CD4-positive, alpha-beta T cell treated with Interleukin-2 at 100 ng/mL for 4 hours (primary cell): ENCODE measurements around the gene COQ5.
"Not testable (repeated sequence)": the region's sequence is repeated elsewhere in the genome, so short reads cannot be mapped to it uniquely, and the experiment has no call there.

Experiments
- DNase-seq: peaks from one replicate; pipeline ENCODE4 v3.0.0-alpha.2; 2020; ENCODE audit warnings: low spot score

COQ5 gene

DNA sequence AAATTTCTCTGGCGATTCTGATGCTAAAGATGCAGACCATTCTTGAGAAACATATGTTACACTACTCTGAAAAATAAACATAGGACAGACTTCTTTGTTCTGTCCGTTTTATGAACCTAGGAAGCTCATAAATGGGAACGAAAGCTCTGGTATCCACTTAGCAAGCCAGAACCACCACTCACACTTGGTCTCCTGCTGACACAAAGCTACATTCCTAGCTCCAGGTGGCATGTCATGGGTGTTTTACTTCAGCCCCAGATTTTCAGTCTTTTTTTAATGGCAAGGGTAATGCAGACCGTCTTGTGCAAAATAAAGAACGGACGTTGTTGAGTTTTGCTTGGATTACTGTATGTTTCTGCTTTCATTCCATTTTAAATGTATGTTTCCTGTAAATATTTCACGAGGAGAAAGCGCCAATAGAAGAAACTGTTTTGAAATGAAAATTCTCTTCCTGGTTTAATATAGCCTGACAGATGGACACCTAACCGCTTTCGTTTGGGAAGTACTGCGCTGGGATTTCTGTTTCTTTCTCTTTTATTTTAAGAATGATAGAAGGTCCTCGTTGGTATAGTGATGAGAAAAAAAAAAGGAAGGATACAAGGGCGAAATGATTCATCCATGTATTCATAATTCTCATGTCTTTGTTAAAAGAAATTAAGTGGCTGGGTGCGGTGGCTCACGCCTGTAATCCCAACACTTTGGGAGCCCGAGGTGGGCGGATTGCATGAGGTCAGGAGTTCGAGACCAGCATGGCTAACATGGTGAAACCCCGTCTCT, 871 bp upstream of the COQ5 start:
- DNase-seq: no peak

DNA sequence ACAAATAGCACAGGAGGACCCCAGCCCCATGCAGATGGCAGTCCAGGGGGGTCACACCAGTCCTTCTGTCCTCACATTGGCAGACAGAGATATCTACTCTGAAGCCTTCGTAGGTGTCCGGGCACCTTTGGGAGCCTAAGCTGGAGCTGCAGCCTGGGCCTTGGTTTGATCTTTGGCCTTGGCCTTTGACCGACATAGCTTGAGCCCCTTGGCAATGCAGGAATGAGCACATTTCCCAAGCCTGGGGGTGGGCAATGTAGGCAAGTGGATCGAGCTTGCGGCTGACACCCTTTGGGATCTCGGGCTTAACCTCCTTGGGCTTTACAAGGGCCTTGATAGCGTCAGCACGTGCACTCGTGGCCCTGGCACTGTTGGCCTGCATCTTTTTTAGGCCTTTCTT, 6.4 kb downstream of the COQ5 start:
- no peak for DNase-seq

DNA sequence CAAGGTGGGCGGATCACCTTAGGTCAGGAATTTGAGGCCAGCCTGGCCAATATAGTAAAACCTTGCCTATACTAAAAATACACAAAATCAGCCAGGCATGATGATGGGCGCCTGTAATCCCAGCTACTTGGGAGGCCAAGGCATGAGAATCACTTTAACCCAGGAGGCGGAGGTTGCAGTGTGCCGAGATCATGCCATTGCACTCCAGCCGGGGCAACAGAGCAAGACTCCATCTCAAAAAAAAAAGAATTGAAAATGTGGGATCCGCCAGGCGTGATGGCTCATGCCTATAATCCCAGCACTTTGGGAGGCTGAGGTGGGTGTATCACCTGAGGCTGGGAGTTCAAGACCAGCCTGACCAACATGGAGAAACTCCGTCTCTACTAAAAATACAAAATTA, 9.6 kb downstream of the COQ5 start:
- DNase-seq: not testable (repeated sequence)

DNA sequence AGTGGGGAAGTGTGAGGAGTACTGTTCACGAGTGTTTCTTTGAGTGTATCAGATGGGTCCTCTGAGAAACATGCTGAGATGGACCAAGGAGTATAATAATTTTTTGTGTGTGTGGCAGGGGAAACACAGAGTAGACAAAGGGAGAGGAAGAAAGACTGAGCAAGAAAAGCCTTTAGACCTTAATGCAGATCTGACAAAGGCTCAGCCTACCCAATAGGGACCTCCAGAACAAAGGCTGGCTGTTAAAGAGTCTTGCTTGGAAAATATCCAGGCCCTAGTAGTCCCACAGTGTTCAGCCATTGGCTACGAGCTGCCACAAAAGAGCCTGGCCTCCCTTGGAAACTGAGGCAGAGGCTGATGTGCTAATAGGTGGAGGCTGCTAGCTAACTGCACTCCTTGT, 13.5 kb downstream of the COQ5 start:
- no peak for DNase-seq

DNA sequence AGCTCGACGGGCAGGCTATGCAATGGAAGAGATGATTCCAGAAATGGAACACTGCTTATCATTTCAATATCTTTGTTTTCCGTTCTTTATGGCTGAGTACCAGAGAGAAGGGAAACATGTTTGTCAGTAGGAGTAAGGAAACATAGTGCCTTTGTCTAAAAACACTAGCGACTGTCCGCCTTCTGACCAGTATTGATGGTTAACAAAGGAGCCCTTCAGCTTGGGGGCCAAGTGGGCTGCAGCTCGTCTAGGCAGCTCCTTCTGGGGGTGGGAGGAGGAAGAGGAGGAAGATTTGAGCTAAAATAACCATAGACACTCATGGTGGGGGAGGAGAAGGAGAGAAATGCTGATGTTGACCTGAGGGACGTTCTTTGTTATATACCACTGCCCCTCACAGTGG, 15.0 kb downstream of the COQ5 start:
- DNase-seq: no peak

DNA sequence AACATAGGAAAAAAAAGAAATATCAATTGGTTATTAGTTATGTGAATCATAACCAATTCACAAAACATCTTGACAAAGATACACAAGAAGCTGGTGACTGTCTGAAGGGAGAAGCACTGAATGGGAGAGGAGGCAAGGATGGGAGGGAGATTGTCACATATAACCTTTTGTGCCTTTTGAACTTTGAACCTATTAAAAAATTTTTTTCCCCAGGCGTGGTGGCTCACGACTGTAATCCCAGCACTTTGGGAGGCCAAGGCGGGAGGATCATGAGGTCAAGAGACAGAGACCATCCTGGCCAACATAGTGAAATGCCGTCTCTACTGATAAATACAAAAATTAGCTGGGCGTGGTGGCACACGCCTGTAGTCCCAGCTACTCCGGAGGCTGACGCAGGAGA, 20.4 kb downstream of the COQ5 start:
- DNase-seq: no peak

DNA sequence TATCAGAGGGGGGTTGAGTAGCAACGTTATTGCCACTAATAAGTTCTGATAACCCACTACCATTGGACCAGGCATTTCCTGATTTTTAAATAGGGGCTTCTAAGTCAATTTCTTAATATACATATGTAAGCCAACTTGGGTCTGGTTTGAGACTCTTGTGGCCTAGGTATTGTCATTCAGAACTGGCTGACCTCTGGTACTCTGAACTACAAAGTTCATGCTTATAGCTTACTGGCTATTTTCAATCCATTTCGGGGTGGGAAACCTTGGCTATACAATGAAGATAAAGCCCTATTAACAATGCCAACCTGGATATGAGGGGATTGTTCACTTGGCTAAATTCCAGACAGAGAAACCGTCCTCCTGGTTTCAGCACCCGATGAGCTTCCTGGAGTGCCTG, 24.4 kb downstream of the COQ5 start:
- DNase-seq: no peak

DNA sequence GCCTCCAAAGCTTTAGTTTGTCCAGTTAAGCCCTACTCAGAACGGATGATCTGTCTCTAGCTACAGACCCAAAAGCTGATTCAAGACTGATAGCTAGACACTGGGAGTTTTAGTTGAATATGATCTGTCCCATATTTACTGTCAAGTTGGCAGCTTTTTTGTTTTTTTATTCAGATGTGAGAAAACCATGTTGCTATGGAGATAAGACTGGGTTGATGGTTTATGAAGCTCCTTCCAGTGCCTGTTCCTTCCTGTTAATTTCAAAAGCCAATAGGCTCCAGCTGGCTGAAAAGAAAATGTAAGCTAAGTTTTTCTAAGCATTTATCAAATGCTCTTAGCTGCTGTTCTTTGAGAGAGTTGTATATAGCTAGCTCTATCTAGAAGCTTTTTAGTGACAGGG, 28.4 kb downstream of the COQ5 start:
- DNase-seq: no peak

DNA sequence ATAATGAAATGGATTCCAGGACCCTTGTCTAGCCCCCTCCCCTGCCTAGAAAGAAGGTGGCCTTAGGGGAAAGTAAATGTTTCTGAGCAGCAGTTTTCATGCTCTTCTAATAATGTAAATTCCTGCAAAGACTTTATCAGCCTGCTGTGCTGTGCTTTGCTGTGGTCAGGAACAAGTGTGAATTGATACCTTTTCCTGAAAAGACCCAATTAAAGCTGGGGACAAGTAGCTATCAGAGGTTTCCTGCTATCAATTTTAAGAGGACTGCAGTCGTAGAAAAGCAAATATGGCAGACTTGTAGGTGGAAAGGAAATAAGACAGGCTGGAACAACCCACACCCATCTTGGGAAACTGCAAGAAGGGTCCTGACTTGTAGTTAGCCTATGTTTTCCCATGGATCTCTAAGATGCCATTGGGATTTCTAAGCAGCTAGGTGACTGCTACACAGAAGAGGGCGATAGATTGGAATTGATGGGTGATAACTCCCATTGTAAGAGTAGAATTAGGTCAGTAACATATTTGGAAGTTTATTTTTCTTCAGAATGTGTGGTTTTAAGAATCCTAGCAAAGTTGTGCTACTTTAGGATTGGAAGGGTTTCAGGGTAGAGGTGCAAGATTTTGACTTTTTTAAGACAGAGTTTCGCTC, 30.0 kb downstream of the COQ5 start:
- DNase-seq: no peak

DNA sequence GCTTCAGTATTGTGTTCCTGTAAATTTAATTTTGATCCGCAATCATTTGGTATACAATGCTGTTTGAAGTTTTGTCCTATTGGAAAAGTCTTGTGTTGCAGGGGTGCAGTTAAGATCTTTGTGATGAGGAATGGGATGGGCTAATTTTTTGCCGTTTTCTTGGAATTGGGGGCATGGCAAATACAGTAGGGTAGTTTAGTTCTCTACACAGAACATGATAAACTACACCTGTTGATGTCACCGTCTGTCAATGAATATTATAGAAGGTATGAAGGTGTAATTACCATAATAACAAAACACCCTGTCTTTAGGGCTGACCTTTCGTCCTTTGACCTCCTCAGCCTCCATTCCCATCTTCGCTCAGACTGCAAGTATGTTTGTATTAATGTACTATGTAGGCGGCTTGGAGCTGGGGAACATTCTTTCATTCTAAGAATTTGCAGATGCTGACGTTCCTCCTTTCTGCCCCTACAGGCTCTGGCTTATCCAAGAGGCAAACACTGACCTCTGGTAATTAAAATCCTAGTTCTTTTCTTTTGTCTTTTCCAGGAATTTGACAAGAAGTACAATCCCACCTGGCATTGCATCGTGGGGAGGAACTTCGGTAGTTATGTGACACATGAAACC, 31.3 kb downstream of the COQ5 start:
- no peak for DNase-seq

DNA sequence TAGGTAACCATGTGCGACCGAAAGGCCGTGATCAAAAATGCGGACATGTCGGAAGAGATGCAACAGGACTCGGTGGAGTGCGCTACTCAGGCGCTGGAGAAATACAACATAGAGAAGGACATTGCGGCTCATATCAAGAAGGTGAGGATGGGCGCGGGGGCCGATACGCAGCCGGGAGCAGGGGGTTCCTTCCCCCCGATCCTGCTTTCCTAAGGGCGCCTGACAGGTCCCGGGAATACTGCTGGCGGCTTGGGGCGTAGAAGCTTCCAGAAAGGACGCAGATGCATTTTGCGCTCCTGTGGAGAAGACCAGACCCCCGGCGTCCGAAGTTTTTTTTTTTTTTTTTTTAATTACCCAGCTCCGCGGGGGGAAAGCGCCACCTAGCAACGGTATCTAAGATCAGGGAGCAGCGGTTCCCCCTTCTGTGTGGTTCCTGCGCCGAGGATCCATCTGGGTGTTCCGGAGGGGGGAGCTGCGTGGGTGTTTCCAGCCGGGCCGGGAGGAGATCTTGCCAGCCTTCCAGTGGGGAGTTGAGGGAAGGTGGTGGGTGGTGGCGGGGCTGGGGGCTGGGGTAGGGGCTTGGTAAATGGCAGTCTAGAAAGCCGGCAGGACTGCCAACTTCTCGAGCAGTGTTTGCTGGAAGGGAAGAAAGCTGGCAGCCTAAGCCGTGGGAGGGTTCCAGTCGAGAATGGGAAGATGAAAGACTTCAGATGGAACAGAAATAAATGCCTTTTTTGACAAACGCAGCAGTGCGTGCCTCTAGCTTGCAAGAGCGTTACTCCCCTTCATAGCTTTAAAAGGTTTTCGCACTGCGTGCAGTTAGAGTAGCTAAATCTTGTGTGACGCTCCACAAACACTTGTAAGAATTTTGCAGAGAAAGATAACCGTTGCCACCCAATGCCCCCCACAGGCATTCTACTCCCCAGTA, 32.3 kb downstream of the COQ5 start:
- peak; percentile 62 for DNase-seq

DNA sequence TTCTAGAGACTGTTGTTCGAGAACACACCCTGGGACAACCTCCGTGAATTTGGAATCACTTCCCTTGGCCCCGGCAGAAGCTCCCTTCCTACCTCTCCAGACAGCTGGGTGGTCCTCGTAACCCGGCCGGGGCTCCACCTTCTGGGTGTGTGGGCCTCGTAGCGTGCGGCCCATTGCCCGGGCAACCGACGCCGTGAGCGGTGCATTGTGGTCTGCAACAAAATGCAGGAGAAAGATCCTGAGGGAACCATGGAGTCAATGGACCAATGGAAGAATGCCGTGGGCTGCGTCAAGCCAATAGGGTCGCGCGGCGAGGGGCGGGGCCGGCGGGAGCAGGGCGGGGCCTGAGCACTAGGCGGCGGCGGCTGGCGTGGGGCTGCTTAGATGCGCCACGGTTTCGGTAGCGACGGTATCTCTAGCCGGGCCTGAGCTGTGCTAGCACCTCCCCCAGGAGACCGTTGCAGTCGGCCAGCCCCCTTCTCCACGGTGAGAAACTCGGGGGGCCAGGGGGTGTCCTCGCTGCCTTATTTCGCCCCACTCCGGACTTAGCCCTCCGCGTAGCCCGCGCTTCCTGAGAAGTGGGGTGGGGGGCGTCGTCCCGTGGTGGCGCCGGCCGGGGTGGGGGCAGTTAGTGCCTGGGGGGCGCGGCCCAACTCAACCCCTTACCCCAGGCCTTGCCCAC, 33.1 kb downstream of the COQ5 start, which contains the start of gene DYNLL1:
TSS of gene DYNLL1 (plus strand) at position 383 of the 682 bp plus-strand sequence. CDS start 309 bp downstream, outside the sequence.
- peak; percentile 98 for DNase-seq

DNA sequence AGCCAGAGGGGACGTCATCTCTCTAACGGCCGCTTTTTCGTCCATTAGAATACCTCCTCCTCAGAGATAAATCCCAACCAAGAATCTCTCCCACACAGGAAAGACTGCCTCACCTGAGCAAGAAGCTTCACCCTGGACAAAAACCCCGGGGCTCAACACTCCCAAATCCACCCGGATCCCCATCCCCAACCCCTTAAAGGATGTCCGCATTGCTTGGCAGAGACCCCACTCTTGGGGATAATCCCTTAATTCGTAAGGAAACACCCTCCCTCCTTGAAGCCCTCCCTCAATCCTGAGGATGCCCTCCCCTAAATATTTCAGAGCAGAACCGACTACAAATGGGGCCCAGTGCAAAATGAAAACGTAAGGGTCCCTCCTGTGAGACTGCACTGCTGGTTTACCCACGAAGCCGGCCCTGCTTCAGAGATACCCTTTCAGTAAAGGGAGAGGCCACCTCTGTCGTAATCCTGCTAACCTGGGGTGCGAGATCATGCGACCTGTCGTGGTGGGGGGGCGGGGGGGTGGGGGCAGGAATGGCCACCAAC, 33.7 kb downstream of the COQ5 start:
- no peak for DNase-seq

DNA sequence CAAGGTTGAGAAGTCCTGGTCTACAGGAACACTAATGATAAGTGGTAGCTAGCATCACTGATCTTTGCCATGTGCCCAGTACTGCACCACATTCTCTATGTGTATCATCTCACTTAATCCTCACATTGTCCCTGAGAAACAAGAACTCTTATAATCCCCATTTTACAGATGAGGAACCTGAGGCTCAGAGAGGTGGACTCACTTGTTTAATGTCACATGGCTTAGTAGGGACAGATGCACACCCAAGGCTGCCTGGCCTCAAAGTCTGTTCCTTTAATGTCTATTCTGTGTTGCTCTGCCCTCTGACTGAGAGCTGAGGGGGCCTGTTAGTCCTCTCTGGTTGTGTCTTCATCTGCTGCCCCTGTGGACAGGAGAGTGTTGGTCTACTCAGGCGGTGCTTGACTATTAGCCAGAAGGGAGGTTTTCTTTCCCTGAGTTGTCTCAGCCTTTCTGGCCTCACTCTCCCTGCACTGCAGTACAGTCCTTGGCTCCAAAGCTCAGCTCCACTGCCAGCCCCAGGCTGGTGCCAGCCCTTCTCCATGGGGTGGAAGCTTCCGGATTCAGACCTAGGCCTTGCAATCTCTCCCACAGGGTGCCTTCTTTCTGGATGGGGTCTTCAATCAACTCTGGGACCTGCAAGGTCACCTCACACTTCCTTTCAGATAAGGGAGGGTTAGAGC, 38.0 kb downstream of the COQ5 start:
- DNase-seq: no peak

DNA sequence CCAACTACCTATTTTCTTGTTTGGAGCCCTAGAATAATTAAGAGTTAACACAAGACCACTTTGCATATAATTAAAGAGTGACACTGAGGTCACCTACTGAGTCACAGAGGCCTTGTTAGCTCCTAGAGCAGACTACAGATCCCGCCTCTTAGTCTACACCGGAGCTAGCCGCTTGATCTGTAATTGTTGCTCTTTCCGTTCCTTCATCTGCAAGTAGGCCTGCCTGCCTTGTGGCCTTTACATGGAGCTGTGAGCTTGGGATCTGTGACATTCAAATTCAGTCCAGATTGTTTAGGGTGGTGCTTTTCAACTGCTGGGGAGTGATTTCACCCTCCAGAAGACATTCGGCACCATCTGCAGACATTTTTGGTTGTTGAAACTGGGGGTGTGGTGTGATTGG, 38.6 kb downstream of the COQ5 start:
- no peak for DNase-seq

DNA sequence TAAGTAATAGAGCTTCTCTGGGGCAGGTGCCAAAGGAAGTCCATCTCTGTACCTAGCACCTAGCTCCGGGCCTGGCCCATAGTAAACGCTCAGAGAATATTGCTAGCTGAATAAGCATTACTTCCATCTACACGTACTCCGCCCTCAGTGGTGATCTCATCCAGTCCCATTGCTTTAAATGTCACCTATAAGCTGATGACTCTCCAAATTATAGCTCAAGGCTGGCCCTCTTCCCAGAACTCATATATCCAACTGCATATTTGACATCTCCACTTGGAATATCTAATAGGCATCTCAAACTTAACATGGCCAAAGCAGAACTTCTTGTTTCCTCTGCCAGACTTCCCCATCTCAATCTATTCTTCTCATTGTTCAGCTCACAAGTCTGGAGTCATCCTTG, 39.9 kb downstream of the COQ5 start:
- DNase-seq: no peak

DNA sequence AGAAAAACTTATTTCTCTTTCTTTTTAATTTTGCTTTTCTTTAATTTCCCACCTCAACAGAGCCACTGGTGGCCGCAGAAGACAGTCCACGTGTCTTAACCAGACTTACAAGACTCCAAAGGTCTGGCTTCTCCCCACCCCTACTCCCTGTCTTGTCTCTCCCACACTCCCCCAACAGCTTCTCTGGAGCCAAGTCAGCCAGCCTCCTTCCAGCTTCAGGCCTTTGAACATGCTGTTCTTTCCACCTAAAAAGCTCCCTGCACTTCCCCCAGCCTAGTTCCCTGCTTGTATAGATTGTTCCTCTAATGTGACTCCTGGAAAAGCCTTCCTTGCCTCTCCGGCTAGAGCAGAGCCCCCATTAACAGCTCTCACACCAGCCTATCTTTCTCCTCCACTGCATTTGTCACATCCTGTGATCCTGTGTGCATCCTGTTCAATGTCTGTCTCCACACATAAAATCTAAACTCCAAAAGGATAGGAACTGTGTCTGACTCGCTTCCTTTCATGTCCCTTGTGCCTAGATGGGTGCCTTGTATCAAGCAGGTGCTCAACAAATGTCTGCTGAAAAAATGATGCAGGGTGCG, 40.8 kb downstream of the COQ5 start:
- DNase-seq: no peak

DNA sequence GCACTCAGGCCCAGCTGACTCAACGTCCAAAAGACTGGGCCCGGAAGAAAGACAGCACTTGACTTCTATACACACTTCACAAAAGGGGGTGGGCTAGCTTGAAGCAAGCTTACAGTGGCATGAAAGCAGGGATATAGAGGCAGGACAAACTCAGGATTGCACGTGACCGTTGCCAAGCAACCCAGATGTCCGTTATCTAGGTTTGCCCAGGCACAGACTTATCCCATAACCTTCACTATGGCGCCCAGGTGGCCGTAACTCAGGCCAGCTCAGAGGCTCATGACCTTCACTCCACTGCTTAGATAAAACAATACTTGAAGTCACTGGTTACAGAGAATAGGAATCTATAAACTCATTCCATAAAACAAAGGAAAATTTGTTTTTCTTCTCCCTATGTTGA, 41.4 kb downstream of the COQ5 start:
- DNase-seq: not testable (repeated sequence)

DNA sequence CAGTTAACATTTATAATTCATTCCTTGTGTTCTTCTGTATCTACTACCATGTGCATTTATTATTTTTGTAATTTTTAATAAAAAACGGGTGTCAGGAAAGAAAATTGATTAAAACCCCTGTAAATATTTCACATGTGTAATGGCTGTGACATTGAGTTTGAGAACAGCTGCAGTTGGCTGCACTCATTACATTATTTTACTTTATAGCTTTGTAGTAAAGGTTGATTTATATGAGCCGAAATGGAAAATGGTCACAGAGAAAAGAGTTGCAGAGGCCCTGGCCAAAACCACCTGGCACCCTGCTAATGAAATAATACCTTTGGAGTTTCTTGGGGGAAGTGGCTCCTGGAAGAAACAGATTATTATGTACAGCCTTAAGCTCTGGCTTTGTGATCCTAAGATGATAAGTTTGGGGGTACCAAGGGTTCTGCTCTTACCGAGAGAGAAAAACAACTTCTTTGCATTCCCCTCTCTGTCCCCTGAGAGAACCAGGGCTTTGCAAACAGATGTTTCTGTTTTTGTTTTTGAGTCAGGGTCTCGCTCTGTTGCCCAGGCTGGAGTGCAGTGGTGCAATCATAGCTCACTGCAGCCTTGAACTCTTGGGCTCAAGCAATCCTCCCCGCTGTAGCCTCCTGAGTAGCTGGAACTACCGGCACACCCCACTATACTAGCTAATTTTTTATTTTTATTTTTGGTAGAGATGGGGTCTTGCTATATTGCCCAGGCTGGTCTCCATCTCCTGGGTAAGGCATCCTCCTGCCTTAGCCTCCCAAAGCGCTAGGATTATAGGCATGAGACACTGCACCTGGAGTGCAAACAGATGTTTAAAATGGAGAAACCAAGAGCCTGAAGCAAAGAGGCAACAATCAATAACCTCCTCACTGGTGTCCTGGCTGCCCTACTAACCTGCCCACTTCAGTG, 42.7 kb downstream of the COQ5 start:
- no peak for DNase-seq
